Heart left ventricle (tissue), 16 donors: ENCODE results near the gene NIFK. TPM values are rescaled to one million over a fixed set of nuclear protein-coding genes. Genes with fewer than 3 reads are reported as not detected.
A peak's percentile ranks its signal among the peaks of the same experiment; 100 is the strongest.
"Not testable (repeated sequence)": the region's sequence is repeated elsewhere in the genome, so short reads cannot be mapped to it uniquely, and the experiment has no call there.

Experiments used
- ATAC-seq, 4 donors: fragments of 200-7000 bp; cut with Tn5 transposase; one replicate each; pipeline ENCODE4 v1.9.1; 2020 to 2022; ENCODE audit warnings: moderate library complexity in 4 of 4, mild to moderate bottlenecking in 3 of 4, moderate number of reproducible peaks in 1 of 4
- DNase-seq, 5 donors: peaks; one replicate each; pipeline ENCODE4 v3.0.0-alpha.2; 2020
- H3K27ac ChIP-seq, 12 donors: fragments of 200-600 bp; sonication (generic) in 4 of 12; one replicate each; pipeline versions ENCODE4 v1.5.0 to v1.8.0; 2016 to 2022; ENCODE audit warnings: mild to moderate bottlenecking in 2 of 12
- H3K27me3 ChIP-seq, 9 donors: fragments of 200-600 bp; sonication (generic) in 2 of 9; one replicate each; pipeline versions ENCODE4 v1.5.1 to v1.8.0; 2016 to 2022; ENCODE audit warnings: mild to moderate bottlenecking in 3 of 9
- H3K36me3 ChIP-seq, 9 donors: fragments of 200-600 bp; sonication (generic) in 2 of 9; one replicate each; pipeline versions ENCODE4 v1.5.0 to v1.8.0; 2018 to 2022; ENCODE audit warnings: mild to moderate bottlenecking in 2 of 9
- H3K4me1 ChIP-seq, 12 donors: fragments of 200-600 bp; sonication (generic) in 4 of 12; one replicate each; pipeline versions ENCODE4 v1.5.0 to v1.8.0; 2016 to 2022; ENCODE audit warnings: mild to moderate bottlenecking in 3 of 12
- H3K4me3 ChIP-seq, 12 donors: fragments of 200-600 bp; sonication (generic) in 4 of 12; one replicate each; pipeline versions ENCODE4 v1.5.0 to v1.8.0; 2017 to 2022; ENCODE audit warnings: mild to moderate bottlenecking in 9 of 12, moderate library complexity in 4 of 12
- H3K9me3 ChIP-seq, 12 donors: fragments of 200-600 bp; sonication (generic) in 4 of 12; one replicate each; pipeline versions ENCODE4 v1.5.0 to v1.8.0; 2016 to 2022; ENCODE audit warnings: mild to moderate bottlenecking in 1 of 12
- CTCF ChIP-seq, 12 donors: fragments of 200-600 bp; sonication (generic) in 4 of 12; IDR thresholded peaks; one replicate each; pipeline versions ENCODE4 v1.5.0 to v1.8.0; 2018 to 2022; ENCODE audit warnings: antibody characterized with exemption in 12 of 12, mild to moderate bottlenecking in 5 of 12
- POLR2A ChIP-seq, 2 donors: fragments of 450-650 bp; IDR thresholded peaks; one replicate each; pipeline ENCODE4 v1.6.1; 2017; ENCODE audit warnings: antibody characterized with exemption in 2 of 2, mild to moderate bottlenecking in 2 of 2, moderate library complexity in 2 of 2
- WGBS, 4 donors: extraction: QIAGEN DNeasy Blood & Tissue Kit in 2 of 4; methylation state at CpG; one replicate each; pipeline versions ENCODE4 v1.1.5 to v1.1.7; 2013 to 2018; 5-methylcytosine and 5-hydroxymethylcytosine counted together
- intact Hi-C, 10 donors: fragments of 100-400 bp; cut with DNase I; formaldehyde crosslinking; loops; one replicate each; pipeline versions ENCODE4 v1.11.1 to v1.14.2; 2022
- polyA plus RNA-seq, 2 donors: library from polyadenylated mRNA; stranded (reverse); fragments of 200-250 nt; gene quantifications; one replicate each; pipeline ENCODE4 v1.2.3, GENCODE V29; 2013
- total RNA-seq, 9 donors: library from RNA; depleted of rRNA in 2 of 9; stranded (reverse); fragments of >200 nt in 2 of 9; fragmentation: NEBNext Ultra II Directional in 3 of 9; extraction: Animal tissue kit (Norgen Biotek cat#: 25700) in 3 of 9; gene quantifications; one replicate each; pipeline versions ENCODE4 v1.1.0 to v1.2.4, GENCODE V29; 2016 to 2023
- donor health status: ischemic (EF 13 %, LVEDD 7.1; RV severe dilation, severe dysfunction).
- donor health status: healthy with polysubstance abuse.
- donor health status: DM: no; HTN: yes; CAD: no.
- donor health status: DM: no; HTN: no; CAD: no.
- donor health status: ischemic (EF 25% LVEDD 6.9; RV normal size, moderate dysfunction).
- donor health status: ischemic (EF 25% LVEDD 5.7; RV mildly dilated, moderate dysfunction).
- donor health status: healthy.
- donor health status: DM: yes; HTN: yes; CAD: no.
- donor health status: ischemic (EF 35%, LVEDD 5.7; RV mildly dilated, moderate dysfunction).
- donor health status: nonischemic (EF 11% LVEDD 7.7; RV severe dilation, severe dysfunction).
- donor health status: DM: yes; HTN: yes; CAD: no.
- donor health status: PGD.
- donor health status: ischemic (EF 29% LVEDD 5.4; RV normal size, mild dysfunction).
- donor health status: nonischemic (EF 23%, LVEDD 6.1; RV moderate dilation, normal function).

NIFK gene
- total and polyA plus RNA-seq, 11 donors, result 19.1 to 41.3 (median 28.8) TPM

GRCh38 chr2:121705390-121705789, 31.3 kb downstream of the NIFK start:
- WGBS, 4 donors, result 70 to 76% (median 71%) methylated on average over 8 of the region's 8 CpGs
- intact Hi-C loops, result no loop called here
- Histone ChIP-seq H3K9me3 (no peaks in the 10 kb centered on the region), H3K4me3 (no peak overlapping the region), H3K27ac (no peak overlapping the region), H3K36me3 (no peaks in the 10 kb centered on the region), H3K27me3 (no peaks in the 10 kb centered on the region), H3K4me1 (peaks cover 0 to 11% (median 3%) of the 10 kb centered on the region in 12 donors)
- TF ChIP-seq CTCF (IDR thresholded peaks at IDR 0.05) (no peak), POLR2A (IDR thresholded peaks at IDR 0.05) (no peak)
- DNase-seq, result no peak
- ATAC-seq, result no peak

GRCh38 chr2:121701761-121702160, 34.9 kb downstream of the NIFK start:
- intact Hi-C loops, ATAC-seq, DNase-seq, H3K27ac ChIP-seq, H3K27me3 ChIP-seq, H3K36me3 ChIP-seq, H3K4me3 ChIP-seq, H3K9me3 ChIP-seq: not testable (repeated sequence)
- H3K4me1 ChIP-seq, result peaks cover 0 to 31% (median 12%) of the 10 kb centered on the region in 12 donors

DNA sequence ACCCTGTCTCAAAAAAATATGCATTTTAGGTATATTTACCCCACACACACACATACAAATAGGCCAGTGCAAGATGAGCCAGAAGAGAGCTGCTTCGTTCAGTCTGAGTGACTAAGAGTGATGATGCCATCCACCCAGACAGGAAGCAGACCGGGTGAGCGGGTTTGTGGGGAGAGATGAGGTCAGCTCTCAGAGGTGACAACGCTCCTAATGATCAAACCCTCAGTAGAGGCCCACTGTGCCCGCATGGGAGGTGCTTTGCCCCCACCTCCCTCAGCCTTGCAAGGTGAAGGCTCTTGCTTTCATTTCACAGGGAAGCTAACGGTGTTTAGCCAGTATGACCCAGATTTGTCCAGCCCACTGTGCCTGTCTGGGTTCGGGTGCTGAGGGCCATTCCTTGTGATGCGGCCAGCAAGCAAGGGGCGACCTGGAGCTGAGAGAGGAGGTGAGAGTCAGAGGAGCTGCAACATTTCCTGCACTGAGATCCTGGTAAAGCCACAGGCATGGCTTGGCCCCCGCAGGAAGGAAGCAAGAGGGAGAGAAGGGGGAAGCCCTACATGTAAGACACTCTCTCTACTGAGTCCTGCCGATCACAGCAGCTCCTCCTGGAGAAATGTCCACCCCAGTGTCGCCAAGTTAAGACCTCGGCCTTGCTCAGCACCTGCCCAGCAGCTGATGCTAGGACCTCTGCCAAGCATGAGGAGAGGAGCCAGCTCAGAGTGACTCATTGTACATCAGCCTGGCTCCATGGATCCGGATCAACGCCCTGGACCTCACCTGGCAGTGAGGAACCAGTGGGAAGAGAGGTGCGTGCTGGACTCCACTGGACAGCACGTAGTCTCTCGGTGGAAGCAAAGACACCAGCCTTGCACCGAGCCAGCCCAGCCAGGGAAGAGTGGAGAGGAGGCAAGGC, 37.0 kb downstream of the NIFK start:
- H3K27ac ChIP-seq, result peak overlapping the region in 11 of 12 donors; percentile 44 to 85 (median 66)
- WGBS, 4 donors, result 47 to 56% (median 52%) methylated on average over 19 of the region's 19 CpGs
- peak; percentile 52 to 66 (median 62) for ATAC-seq
- peaks cover 0 to 31% (median 12%) of the 10 kb centered on the region in 12 donors for H3K4me1 ChIP-seq
- TF ChIP-seq CTCF (IDR thresholded peaks at IDR 0.05) (no peak), POLR2A (IDR thresholded peaks at IDR 0.05) (no peak)
- peak overlapping the region in 1 of 12 donors; percentile 45 for H3K4me3 ChIP-seq
- H3K27me3 ChIP-seq, result no peaks in the 10 kb centered on the region
- no peaks in the 10 kb centered on the region for H3K36me3 ChIP-seq
- DNase-seq, result peak; percentile 16 to 68 (median 32)
- intact Hi-C loops, result no loop called here
- no peaks in the 10 kb centered on the region for H3K9me3 ChIP-seq

- ATAC-seq (no peak), DNase-seq (no peak)
- Histone ChIP-seq H3K4me1 (peaks cover 0 to 31% (median 12%) of the 10 kb centered on the region in 12 donors), H3K9me3 (no peaks in the 10 kb centered on the region), H3K4me3 (no peak overlapping the region), H3K27me3 (no peaks in the 10 kb centered on the region), H3K27ac (no peak overlapping the region), H3K36me3 (no peaks in the 10 kb centered on the region)
- 84 to 86% (median 86%) methylated on average over 11 of the region's 11 CpGs for WGBS, 4 donors
- intact Hi-C loops, result no loop called here
- TF ChIP-seq CTCF (IDR thresholded peaks at IDR 0.05), result no peak
Measured at GRCh38 chr2:121698318-121698930, 38.3 kb downstream of the NIFK start.
